ENCODE results near the gene ICAM5.

- TF ChIP-seq YY1 (IDR thresholded peaks at IDR 0.05; ENCODE audit: low read depth) (no peak), CREB1 (IDR thresholded peaks at IDR 0.05; ENCODE audit: low read depth) (no peak), CEBPB (IDR thresholded peaks at IDR 0.05) (no peak), RAD21 (IDR thresholded peaks at IDR 0.05; ENCODE audit: low read depth) (no peak), TEAD4 (IDR thresholded peaks at IDR 0.05) (no peak), FOXM1 (IDR thresholded peaks at IDR 0.05; ENCODE audit: borderline replicate concordance, low read depth) (no peak), MAX (IDR thresholded peaks at IDR 0.05) (no peak), EP300 (IDR thresholded peaks at IDR 0.05; ENCODE audit: borderline replicate concordance) (no peak)
These were observed 44.2 kb downstream of the ICAM5 start for GRCh38 chr19:10333758-10334587.

All from Ishikawa (cell line).